Large intestine (tissue), 3 donors: ENCODE results near the gene MAP4K2. TPM values are rescaled to one million over a fixed set of nuclear protein-coding genes. Genes with fewer than 3 reads are reported as not detected.

ENCODE experiments used
- DNase-seq, 2 donors: peaks; one replicate each; pipeline versions ENCODE4 v3.0.0 to v3.0.0-alpha.2; 2013
- H3K27ac ChIP-seq: one replicate; pipeline ENCODE4 v1.5.1; 2013; ENCODE audit warnings: low read length
- H3K27me3 ChIP-seq: 2 replicates; pipeline ENCODE4 v1.6.1; 2013; ENCODE audit warnings: low read length; ENCODE audit not compliant: control insufficient read depth, insufficient read depth
- H3K36me3 ChIP-seq: 2 replicates; pipeline ENCODE4 v1.6.1; 2013; ENCODE audit warnings: low read length; ENCODE audit not compliant: control insufficient read depth, insufficient read depth
- H3K4me1 ChIP-seq: one replicate; pipeline ENCODE4 v1.6.1; 2013; ENCODE audit warnings: low read length; ENCODE audit not compliant: control insufficient read depth, insufficient read depth
- H3K4me3 ChIP-seq: one replicate; pipeline ENCODE4 v1.5.1; 2013; ENCODE audit warnings: low read length
- H3K9me3 ChIP-seq: one replicate; pipeline ENCODE4 v1.6.1; 2013; ENCODE audit warnings: mild to moderate bottlenecking, low read depth, low read length, moderate library complexity; ENCODE audit not compliant: control insufficient read depth
- WGBS: methylation state at CpG from one replicate; pipeline ENCODE4 v1.1.5; 2013; ENCODE audit warnings: low lambda C conversion rate; ENCODE audit not compliant: insufficient coverage; 5-methylcytosine and 5-hydroxymethylcytosine counted together
- polyA plus RNA-seq: library from polyadenylated mRNA; unstranded; fragments of 120-200 nt; gene quantifications from one replicate; pipeline ENCODE4 v1.2.1, GENCODE V29; 2013

Gene MAP4K2
- polyA plus RNA-seq, 1 donor: 13.5 TPM

- no CpG with 5 or more reads among the region's 28 CpGs for WGBS
- peaks cover 42% of the 10 kb centered on the region for H3K36me3 ChIP-seq
These were observed 35.8 kb upstream of the MAP4K2 start for GRCh38 chr11:64838600-64839334.

DNA sequence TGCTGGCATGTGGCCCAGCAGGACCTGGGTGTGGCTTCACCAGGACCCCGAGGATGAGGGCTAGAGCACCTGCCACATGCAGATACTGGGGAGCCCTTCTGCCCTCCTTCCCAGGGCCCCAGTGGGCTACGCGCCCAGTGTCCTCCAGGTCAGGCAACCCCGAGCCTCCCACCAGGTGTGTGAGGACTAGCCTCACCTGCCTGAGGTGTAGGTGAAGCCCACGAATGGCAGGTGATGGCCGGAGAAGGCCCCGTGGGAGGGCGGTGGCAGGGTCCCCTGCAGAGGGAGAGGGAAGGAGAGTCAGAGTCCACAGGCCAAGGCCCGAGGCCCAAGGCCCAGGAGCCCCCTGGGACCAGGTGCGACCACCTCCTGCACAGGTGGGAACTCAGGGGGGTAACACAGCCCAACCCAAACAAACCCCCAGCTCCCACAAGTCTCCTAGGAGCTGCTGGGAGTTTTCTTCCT, 34.9 kb upstream of the MAP4K2 start:
- Histone ChIP-seq H3K9me3 (no peaks in the 10 kb centered on the region), H3K4me3 (no peak overlapping the region), H3K27me3 (no peaks in the 10 kb centered on the region), H3K36me3 (peaks cover 48% of the 10 kb centered on the region), H3K27ac (no peak overlapping the region), H3K4me1 (peaks cover 13% of the 10 kb centered on the region)
- DNase-seq: no peak
- WGBS: no CpG with 5 or more reads among the region's 10 CpGs

More at GRCh38 chr11:64838600-64839334, 35.8 kb upstream of the MAP4K2 start:
- Histone ChIP-seq H3K4me1 (peaks cover 20% of the 10 kb centered on the region), H3K27ac (no peak overlapping the region), H3K27me3 (no peaks in the 10 kb centered on the region), H3K4me3 (no peak overlapping the region), H3K9me3 (no peaks in the 10 kb centered on the region)
- no peak for DNase-seq

- no peak overlapping the region for H3K27ac ChIP-seq
- H3K4me1 ChIP-seq: no peaks in the 10 kb centered on the region
- H3K9me3 ChIP-seq: no peaks in the 10 kb centered on the region
- peaks cover 52% of the 10 kb centered on the region for H3K36me3 ChIP-seq
- H3K4me3 ChIP-seq: no peak overlapping the region
- WGBS: no CpG with 5 or more reads among the region's 16 CpGs
- no peak for DNase-seq
- no peaks in the 10 kb centered on the region for H3K27me3 ChIP-seq
These were observed 33.5 kb upstream of the MAP4K2 start for GRCh38 chr11:64836448-64837072.

- Histone ChIP-seq H3K27ac (no peak overlapping the region), H3K9me3 (no peaks in the 10 kb centered on the region), H3K27me3 (no peaks in the 10 kb centered on the region), H3K4me3 (no peak overlapping the region), H3K4me1 (no peaks in the 10 kb centered on the region), H3K36me3 (peaks cover 52% of the 10 kb centered on the region)
- DNase-seq: no peak
- no CpG with 5 or more reads among the region's 17 CpGs for WGBS
These were observed 32.8 kb upstream of the MAP4K2 start for GRCh38 chr11:64835616-64836447.

GRCh38 chr11:64834723-64835615, 32.0 kb upstream of the MAP4K2 start:
- H3K27me3 ChIP-seq: no peaks in the 10 kb centered on the region
- no CpG with 5 or more reads among the region's 29 CpGs for WGBS
- H3K27ac ChIP-seq: no peak overlapping the region
- no peak for DNase-seq
- H3K36me3 ChIP-seq: peaks cover 51% of the 10 kb centered on the region
- no peaks in the 10 kb centered on the region for H3K4me1 ChIP-seq
- H3K9me3 ChIP-seq: no peaks in the 10 kb centered on the region
- H3K4me3 ChIP-seq: no peak overlapping the region

DNA sequence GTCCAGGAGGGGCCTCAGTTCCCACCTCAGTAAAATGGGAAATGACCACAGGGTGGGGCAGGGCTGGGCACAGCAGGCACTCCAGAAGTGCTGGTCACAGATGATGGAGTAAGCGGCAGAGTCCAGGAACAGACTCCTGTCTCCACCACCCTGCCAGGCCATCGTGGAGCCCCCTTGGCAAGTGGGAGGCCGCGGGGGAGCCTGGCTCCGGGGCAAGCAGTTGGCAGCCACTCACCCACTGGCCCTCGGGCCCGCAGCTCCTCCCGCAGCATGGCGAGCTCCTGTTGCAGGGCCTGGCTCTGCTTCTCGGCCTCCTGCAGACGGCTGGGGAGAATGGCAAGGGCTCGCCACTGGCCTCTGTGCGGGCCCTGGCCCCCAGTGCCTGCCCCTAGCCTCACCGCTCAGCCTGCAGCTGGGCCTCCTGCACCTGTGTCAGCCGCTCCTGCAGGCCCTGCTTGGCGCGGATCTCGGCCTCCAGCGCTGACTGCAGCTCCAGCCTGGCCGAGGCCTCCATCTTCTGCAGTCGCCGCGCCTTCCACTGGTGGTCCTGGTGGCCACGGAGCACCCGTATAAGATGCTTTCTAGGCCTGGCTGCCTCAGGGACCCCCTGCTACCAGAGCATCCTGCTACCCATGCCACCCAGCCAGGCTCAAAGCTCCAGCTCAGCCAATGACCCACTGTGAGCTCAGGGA, 31.2 kb upstream of the MAP4K2 start:
- no peak overlapping the region for H3K27ac ChIP-seq
- H3K4me3 ChIP-seq: no peak overlapping the region
- no peaks in the 10 kb centered on the region for H3K27me3 ChIP-seq
- no CpG with 5 or more reads among the region's 25 CpGs for WGBS
- no peak for DNase-seq
- H3K4me1 ChIP-seq: no peaks in the 10 kb centered on the region
- H3K9me3 ChIP-seq: no peaks in the 10 kb centered on the region
- peaks cover 43% of the 10 kb centered on the region for H3K36me3 ChIP-seq

DNA sequence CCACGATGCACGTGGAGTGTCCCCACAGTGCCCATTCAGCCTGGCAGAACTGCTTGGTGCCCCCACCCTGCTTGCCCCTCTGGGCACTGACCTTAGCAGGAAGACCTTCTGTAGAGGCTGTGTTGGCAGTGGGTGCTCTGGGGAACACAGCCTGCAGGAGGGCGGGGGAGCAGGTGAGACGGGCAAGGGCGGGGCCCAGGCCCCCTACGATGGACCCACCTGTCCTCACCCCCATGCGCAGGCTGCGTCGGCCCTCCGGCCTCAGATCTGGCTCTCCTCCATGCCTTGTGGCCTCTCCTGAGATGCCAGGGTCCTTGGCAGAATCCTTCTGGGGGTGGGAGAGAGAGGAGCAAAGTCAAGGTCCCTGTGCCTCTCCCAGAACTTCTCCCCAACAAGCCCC, 30.5 kb upstream of the MAP4K2 start:
- Histone ChIP-seq H3K9me3 (no peaks in the 10 kb centered on the region), H3K4me1 (no peaks in the 10 kb centered on the region), H3K27me3 (no peaks in the 10 kb centered on the region), H3K27ac (no peak overlapping the region), H3K4me3 (no peak overlapping the region), H3K36me3 (peaks cover 37% of the 10 kb centered on the region)
- no CpG with 5 or more reads among the region's 10 CpGs for WGBS
- DNase-seq: no peak

GRCh38 chr11:64833198-64833502, 30.1 kb upstream of the MAP4K2 start:
- H3K9me3 ChIP-seq: no peaks in the 10 kb centered on the region
- peaks cover 33% of the 10 kb centered on the region for H3K36me3 ChIP-seq
- no peak for DNase-seq
- WGBS: no CpG with 5 or more reads among the region's 12 CpGs
- H3K27ac ChIP-seq: no peak overlapping the region
- H3K27me3 ChIP-seq: no peaks in the 10 kb centered on the region
- H3K4me3 ChIP-seq: no peak overlapping the region
- H3K4me1 ChIP-seq: no peaks in the 10 kb centered on the region

DNA sequence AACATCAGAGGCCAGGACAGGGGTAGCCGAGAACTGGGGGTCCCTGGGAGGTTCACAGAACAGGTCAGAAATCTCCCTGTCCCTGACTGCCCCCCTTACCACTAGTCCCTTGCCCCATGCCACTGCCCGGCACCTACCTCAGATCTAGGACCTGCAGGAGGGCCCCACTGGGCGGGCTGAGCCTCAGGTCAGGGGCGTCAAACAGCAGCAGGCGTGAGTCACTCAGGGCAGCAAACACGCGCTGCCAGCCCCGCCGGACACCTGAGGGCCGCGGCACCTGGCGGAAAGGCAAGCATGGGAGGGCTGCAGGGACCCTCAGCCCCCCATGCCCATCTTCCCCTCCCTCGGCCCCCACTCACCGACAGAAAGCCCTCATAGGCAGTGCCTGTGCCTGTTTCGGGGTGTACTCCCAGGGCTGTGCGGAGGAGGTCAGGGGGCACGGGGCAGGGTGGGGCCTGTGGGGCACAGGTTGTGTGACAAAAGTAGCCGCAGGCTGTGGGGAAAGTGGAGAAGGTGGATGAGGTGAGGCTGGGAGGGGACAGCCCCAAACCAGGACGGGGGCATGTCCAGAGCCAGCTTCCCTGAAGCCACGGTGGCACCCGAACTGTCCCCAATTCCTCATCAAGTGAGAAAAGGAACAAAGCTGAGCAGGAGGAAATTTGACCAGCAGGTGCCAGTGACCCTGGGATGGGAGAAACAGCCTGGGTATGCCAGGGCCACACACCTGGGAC, 29.6 kb upstream of the MAP4K2 start:
- no peaks in the 10 kb centered on the region for H3K27me3 ChIP-seq
- no CpG with 5 or more reads among the region's 21 CpGs for WGBS
- DNase-seq: no peak
- no peak overlapping the region for H3K4me3 ChIP-seq
- peaks cover 28% of the 10 kb centered on the region for H3K36me3 ChIP-seq
- no peaks in the 10 kb centered on the region for H3K9me3 ChIP-seq
- H3K27ac ChIP-seq: no peak overlapping the region
- no peaks in the 10 kb centered on the region for H3K4me1 ChIP-seq
